HG03097 (cell line): ENCODE results near the gene HTR1B.

Source experiments
- ATAC-seq: cut with Tn5 transposase; IDR thresholded peaks from one replicate; pipeline ENCODE4 v1.9.1; 2021; ENCODE audit not compliant: unreplicated experiment, low FRiP score

The HTR1B gene

GRCh38 chr6:77456531-77457248 lies 6.6 kb downstream of the HTR1B start:
- ATAC-seq = no peak

- no peak for ATAC-seq
Measured at GRCh38 chr6:77455271-77455670, 8.0 kb downstream of the HTR1B start.

DNA sequence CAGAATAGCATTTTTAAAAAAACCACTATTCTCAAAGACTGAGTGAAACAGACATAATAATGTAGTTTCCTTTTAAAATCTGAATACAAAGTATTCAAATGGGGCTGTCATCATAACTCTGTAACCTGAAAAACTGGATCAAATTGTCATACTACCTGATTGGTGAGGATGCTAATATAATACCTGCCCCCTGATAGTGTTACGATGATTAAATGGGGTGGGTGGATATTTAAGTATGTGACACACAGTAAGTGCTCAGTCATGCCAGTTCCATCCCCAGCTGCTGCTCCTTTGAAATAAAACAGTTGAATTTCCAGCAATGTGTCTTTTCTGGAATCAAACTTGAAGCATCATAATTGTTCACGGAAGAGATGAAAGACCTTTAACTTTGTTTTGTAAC lies 8.9 kb downstream of the HTR1B start:
- no peak for ATAC-seq

- no peak for ATAC-seq
Measured at GRCh38 chr6:77451466-77451865, 11.8 kb downstream of the HTR1B start.

- ATAC-seq = no peak
Measured at GRCh38 chr6:77450924-77451323, 12.4 kb downstream of the HTR1B start.

- ATAC-seq = no peak
Measured at GRCh38 chr6:77448546-77448945, 14.7 kb downstream of the HTR1B start.

- no peak for ATAC-seq
Measured at GRCh38 chr6:77447254-77447653, 16.0 kb downstream of the HTR1B start.

DNA sequence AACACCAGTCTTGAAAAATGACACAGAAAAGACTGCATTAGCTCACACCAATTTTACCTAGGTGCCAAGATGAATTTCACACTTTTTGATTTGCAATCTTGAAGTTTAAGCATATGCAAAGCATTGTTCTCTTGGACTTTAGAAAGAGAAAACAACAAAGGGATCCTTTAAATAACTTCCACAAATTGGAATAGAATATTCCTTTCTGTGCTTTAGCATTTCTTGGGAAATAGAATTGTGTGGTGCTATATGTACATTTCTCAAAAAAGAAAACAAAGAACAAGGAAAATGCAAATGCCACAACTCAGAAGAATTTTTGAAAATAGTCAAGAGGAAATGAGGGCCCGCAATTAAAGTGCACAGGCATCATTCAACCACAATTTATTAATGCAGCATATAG lies 17.0 kb downstream of the HTR1B start:
- no peak for ATAC-seq

- no peak for ATAC-seq
Measured at GRCh38 chr6:77445214-77445613, 18.1 kb downstream of the HTR1B start.

- ATAC-seq = no peak
Measured at GRCh38 chr6:77440206-77440976, 22.9 kb downstream of the HTR1B start.

GRCh38 chr6:77433888-77434287 lies 29.4 kb downstream of the HTR1B start:
- no peak for ATAC-seq

GRCh38 chr6:77430504-77430903 lies 32.8 kb downstream of the HTR1B start:
- ATAC-seq = no peak

GRCh38 chr6:77425671-77426070 lies 37.6 kb downstream of the HTR1B start:
- no peak for ATAC-seq

DNA sequence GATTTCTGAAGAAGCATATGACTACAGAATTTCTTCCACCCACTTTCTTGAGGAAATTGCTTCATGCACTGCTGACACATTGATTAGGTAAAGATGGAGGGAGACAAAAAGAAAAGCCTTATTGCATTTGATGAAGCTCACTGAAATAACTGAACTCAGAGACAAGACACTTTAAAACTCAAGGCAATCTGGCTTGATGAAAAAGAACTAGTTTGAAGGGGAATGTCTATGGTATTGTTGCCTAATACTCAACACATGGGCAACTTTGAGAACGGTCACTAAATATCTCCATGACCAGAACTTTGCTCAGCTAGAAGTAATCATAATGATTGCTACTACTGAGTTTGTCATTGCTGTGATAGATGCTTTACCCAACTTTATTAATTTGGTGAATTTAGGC lies 38.1 kb downstream of the HTR1B start:
- no peak for ATAC-seq

- ATAC-seq = no peak
Measured at GRCh38 chr6:77424761-77425160, 38.5 kb downstream of the HTR1B start.

- no peak for ATAC-seq
Measured at GRCh38 chr6:77416839-77417238, 46.5 kb downstream of the HTR1B start.

DNA sequence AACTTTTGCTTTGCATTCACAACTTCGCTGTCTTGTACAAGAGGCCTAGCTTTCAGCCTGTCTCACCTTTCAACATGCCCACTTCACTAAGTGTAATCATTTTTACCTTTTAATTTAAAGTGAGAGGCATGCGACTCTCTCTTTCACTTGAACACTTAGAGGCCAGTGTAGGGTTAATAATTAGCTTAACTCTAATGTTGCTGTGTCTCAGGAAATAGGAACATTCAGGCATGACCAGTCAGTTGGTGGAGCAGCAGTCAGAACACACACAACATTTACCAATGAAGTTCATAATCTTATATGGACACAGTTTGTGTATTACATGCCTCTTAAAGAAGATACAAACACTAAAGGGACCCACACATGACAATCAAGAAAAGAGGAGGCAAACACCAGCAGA lies 47.6 kb downstream of the HTR1B start:
- no peak for ATAC-seq
